Measurements from ENCODE around the gene JPT1.

- no peak for TF ChIP-seq GATA2 (IDR thresholded peaks at IDR 0.05; ENCODE audit: low read depth, low read length)
- no peak for TF ChIP-seq GATA3 (IDR thresholded peaks at IDR 0.05; ENCODE audit: low read depth, low read length)
Observed at GRCh38 chr17:75176625-75177024, 22.3 kb upstream of the JPT1 start.

Measured in SH-SY5Y (cell line).